ENCODE measurements around the gene NEO1.

Gene NEO1

GRCh38 chr15:73028831-73029451 is 23.3 kb upstream of the NEO1 start:
- no peak for DNase-seq (ENCODE audit: low read depth, low spot score)

GRCh38 chr15:73030122-73030679 is 22.1 kb upstream of the NEO1 start:
- no peak for DNase-seq (ENCODE audit: low read depth, low spot score)

GRCh38 chr15:73031648-73032047 is 20.6 kb upstream of the NEO1 start:
- no peak for DNase-seq (ENCODE audit: low read depth, low spot score)

GRCh38 chr15:73033611-73034010 is 18.7 kb upstream of the NEO1 start:
- no peak for DNase-seq (ENCODE audit: low read depth, low spot score)

- no peak for DNase-seq (ENCODE audit: low read depth, low spot score)
Observed at GRCh38 chr15:73034221-73034620, 18.0 kb upstream of the NEO1 start.

GRCh38 chr15:73035221-73035620 is 17.0 kb upstream of the NEO1 start:
- DNase-seq (ENCODE audit: low read depth, low spot score), result no peak

- no peak for DNase-seq (ENCODE audit: low read depth, low spot score)
Observed at GRCh38 chr15:73038220-73038619, 14.0 kb upstream of the NEO1 start.

- DNase-seq (ENCODE audit: low read depth, low spot score), result no peak
Observed at GRCh38 chr15:73046073-73046472, 6.2 kb upstream of the NEO1 start.

GRCh38 chr15:73047882-73048281 is 4.4 kb upstream of the NEO1 start:
- DNase-seq (ENCODE audit: low read depth, low spot score), result no peak

GRCh38 chr15:73048624-73049295 is 3.5 kb upstream of the NEO1 start:
- DNase-seq (ENCODE audit: low read depth, low spot score), result no peak

GRCh38 chr15:73049564-73050215 is 2.6 kb upstream of the NEO1 start:
- DNase-seq (ENCODE audit: low read depth, low spot score), result no peak

- no peak for DNase-seq (ENCODE audit: low read depth, low spot score)
Observed at GRCh38 chr15:73050561-73051295, 1.5 kb upstream of the NEO1 start.

- no peak for DNase-seq (ENCODE audit: low read depth, low spot score)
Observed at GRCh38 chr15:73051391-73051806, 864 bp upstream of the NEO1 start.

GRCh38 chr15:73052653-73053397 is 562 bp downstream of the NEO1 start:
- DNase-seq (ENCODE audit: low read depth, low spot score), result no peak

GRCh38 chr15:73053398-73053723 is 1.1 kb downstream of the NEO1 start:
- DNase-seq (ENCODE audit: low read depth, low spot score), result no peak

GRCh38 chr15:73054417-73054953 is 2.2 kb downstream of the NEO1 start:
- DNase-seq (ENCODE audit: low read depth, low spot score), result no peak

- DNase-seq (ENCODE audit: low read depth, low spot score), result no peak
Observed at GRCh38 chr15:73056460-73056859, 4.2 kb downstream of the NEO1 start.

- DNase-seq (ENCODE audit: low read depth, low spot score), result no peak
Observed at GRCh38 chr15:73058437-73058836, 6.2 kb downstream of the NEO1 start.

- no peak for DNase-seq (ENCODE audit: low read depth, low spot score)
Observed at GRCh38 chr15:73065114-73065513, 12.9 kb downstream of the NEO1 start.

GRCh38 chr15:73069109-73069508 is 16.8 kb downstream of the NEO1 start:
- no peak for DNase-seq (ENCODE audit: low read depth, low spot score)

- no peak for DNase-seq (ENCODE audit: low read depth, low spot score)
Observed at GRCh38 chr15:73072894-73073293, 20.6 kb downstream of the NEO1 start.

Data from activated CD4-positive, CD25-positive, alpha-beta regulatory T cell treated with anti-CD3 and anti-CD28 coated beads, Interleukin-2, amount 50 U/mL, for 16 hours (primary cell).